IPS DF 19.7 (cell line): Measurements from ENCODE around the gene AIG1.
"Not testable (repeated sequence)": the region's sequence is repeated elsewhere in the genome, so short reads cannot be mapped to it uniquely, and the experiment has no call there.

Experiments used
- DNase-seq: peaks from one replicate; pipeline ENCODE4 v3.0.0-alpha.2; 2013; ENCODE audit warnings: low read depth, low spot score

Gene AIG1

GRCh38 chr6:143267760-143268159 lies 207.1 kb downstream of the AIG1 start:
- DNase-seq: no peak

- DNase-seq: no peak
Observed at GRCh38 chr6:143268439-143268838, 207.8 kb downstream of the AIG1 start.

DNA sequence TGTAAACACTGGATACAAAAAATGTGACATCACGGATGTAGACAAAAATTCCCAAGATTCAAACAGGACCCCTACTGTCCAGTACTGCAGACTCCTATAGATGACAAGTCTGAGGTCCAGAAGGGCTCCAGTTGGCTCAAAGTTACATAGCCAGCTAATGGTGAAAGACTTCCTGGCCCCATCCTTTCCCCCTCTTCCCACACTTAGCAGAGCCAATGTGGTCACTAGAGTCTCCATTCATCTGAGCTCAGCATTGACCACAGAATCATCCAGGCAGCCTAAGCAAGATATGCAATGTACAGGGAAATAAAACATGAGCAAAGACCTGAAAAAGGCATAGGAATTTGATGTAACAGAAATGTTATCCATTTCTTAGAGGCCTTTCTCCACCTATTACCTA lies 209.3 kb downstream of the AIG1 start:
- DNase-seq: no peak

- no peak for DNase-seq
Observed at GRCh38 chr6:143271024-143271423, 210.3 kb downstream of the AIG1 start.

GRCh38 chr6:143276436-143276835 lies 215.7 kb downstream of the AIG1 start:
- DNase-seq: no peak

GRCh38 chr6:143279385-143279784 lies 218.7 kb downstream of the AIG1 start:
- no peak for DNase-seq

DNA sequence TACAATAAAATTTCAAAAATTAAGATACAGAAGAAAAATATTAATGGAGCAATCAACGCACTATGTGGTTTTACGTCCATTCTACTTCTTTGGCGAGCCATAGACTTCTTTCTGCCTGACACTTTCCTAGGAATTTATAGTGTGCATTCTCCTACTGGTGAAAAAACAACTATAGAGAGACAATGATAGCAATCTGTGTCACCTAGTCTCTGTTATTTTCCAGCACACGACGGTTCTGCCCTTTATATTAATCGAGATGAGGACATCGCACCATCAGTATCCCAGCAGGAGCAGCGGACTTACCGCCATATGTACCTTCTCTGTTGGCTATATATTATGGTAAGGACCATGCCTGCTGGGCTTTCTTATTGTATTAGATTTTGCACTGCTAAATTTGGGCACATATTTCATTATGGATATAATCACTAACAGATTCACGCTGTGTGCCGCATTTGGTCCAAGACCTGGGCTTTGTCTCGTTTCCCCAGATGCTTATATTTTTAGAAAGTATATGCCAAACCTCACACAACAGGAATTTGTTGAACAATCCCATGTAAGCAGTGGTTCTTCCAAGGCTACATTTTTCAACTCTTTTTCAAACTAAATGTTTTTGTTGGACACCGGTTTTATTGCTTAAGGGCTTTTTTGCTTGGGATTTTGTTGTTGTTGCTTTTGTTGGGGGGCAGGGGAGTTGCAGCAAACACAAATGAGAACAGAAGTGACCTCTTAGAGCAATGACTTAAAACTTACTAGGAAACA lies 223.4 kb downstream of the AIG1 start:
- DNase-seq: no peak

GRCh38 chr6:143286251-143286795 lies 225.6 kb downstream of the AIG1 start:
- no peak for DNase-seq

GRCh38 chr6:143288923-143289322 lies 228.2 kb downstream of the AIG1 start:
- peak; percentile 82 for DNase-seq

- no peak for DNase-seq
Observed at GRCh38 chr6:143290206-143290605, 229.5 kb downstream of the AIG1 start.

- DNase-seq: no peak
Observed at GRCh38 chr6:143293523-143293922, 232.8 kb downstream of the AIG1 start.

GRCh38 chr6:143294265-143294860 lies 233.7 kb downstream of the AIG1 start:
- no peak for DNase-seq

DNA sequence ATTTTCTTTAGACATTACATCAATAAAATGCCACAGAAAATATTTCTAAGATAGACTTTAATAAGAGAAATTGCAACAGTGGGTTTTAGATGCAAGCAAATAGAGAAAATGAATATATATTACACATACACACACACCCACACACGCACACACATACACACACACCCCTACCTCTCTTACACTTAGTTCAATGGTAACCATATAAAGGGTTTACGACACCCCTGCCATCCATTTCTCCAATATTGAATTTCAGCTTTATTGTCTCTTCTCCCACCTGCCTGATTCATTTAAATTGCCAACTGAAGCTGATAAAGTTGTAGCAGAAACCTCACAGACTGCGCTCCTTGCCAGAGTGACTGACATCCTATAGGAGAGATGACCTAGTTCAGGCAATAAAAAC lies 235.2 kb downstream of the AIG1 start:
- DNase-seq: no peak

DNA sequence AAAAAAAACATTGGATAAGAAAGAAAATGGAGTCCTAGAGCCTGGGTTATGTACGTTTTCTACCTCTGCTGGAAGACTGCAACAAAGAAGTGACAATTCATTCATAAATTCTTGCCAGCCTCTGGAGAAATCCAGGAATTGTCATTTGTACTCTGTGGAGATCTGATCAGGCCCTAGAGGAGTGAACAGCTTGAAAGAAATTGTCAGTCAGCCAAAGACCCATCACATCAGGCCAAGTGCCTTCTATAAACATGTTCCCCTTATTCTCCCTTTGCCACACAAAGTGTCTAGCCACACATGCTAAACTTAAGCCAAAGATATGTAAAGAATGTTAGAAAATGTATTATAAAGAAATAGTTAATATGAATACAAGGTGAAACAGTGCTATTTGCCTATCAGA lies 237.4 kb downstream of the AIG1 start:
- no peak for DNase-seq

GRCh38 chr6:143299253-143300166 lies 238.8 kb downstream of the AIG1 start:
- DNase-seq: no peak

DNA sequence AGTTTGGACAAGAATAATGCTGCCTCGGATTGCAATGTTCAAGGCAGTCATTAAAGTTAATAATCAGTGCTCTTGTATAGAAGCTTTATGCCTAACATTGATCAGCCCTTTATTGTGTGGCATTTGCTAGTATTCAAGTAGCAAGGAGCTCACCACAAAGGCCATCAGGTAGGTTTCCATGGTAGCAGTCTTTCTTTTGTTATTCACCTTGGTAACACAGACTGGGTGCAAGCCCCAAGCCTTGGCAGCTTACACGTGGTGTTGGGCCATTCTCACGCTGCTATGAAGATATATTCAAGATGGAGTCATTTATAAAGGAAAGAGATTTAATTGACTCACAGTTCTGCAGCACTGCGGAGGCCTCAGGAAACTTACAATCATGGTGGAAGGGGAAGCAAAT lies 240.5 kb downstream of the AIG1 start:
- DNase-seq: peak; percentile 35

GRCh38 chr6:143307760-143308159 lies 247.1 kb downstream of the AIG1 start:
- DNase-seq: not testable (repeated sequence)

DNA sequence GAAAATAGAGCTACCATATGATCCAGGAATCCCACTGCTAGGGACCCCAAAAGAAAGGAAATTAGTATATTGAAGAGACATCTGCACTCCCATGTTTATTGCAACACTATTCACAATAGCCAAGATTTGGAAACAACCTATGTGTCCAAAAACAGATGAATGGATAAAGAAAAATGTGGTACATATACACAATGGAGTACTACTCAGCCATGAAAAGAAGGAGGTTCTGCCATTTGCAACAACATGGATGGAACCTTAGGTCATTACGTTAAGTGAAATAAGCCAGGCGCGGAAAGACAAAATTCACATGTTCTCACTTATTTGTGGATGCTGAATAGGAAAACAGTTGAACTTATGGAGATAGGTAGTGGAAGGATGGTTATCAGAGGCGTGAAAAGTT lies 252.5 kb downstream of the AIG1 start:
- DNase-seq: no peak

DNA sequence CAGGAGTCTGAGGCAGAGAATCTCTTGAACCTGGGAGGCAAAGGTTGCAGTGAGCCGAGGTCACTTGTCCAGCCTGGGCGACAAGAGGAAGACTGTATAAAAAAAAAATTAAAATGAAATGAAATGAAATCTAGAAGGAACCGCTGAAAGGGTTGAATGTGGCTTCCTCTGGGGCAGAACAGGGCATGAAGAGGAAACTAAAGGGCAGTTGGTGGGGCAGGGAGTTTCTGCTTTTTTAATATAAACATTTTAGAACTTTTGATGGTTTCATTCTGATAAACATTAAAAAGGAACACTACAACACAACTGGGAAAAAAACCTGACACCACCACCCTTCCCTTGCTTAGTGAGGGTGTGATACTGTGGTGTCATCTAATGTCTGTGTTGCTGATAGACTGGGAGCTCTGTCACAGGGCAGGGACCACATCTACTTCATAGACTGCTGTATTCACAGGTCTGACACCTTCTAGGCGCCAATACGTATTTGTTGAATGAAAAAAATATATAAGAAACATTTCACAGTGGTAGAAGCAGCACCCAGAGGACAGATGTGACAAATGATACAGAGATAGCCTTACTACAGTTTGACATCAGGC lies 260.9 kb downstream of the AIG1 start:
- DNase-seq: no peak

DNA sequence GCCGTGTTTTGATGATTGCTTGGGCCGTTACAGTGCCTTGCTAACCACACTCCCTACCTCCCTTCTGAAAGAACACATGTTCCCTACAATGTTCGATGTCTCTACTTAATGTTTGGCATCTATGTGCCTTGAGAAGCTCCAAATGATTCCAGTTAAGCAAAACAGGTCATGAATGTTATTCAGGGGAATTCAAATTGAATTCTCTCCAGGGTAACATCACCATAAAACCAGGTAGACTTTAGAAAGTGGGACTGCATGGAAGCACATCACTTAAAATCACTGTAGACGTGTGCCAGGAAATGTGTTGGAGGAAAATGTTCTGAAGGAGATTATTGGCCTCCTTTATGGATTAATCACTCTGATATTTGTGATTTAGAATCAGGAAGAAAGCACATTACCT lies 261.7 kb downstream of the AIG1 start:
- no peak for DNase-seq

DNA sequence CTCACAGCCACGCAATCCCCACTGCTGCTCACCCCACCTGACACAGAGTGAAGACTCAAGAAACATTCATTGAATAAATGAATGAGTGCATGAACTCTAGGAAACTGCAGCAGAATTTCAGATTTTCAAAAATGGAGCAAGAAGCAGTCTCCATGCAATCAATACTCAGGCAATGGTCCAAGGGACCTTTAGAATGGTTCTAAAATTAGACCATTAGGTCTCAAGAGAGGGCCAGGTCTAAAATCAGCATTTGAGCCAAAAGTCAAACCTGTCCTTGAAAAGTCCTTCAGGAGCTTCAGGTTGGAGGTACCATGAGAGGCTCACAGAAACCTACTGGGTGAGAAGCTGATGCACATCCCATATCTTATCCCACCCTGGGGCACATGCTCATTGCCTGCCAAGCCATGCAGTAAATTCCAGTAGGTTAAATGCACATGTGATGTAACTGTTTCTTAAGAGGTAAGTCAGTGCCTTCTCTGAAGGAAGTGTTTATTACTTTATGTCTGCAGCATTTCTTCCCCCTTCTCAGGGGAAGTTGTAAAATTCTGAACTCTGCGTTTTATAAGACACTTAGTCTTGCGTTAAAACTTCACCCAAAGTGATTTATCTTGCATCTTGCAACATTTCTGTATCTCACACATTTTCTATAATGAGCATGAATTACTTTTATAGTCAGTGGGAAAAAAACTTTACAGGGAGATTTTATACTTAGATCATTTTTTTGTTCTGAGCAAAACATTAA lies 263.2 kb downstream of the AIG1 start:
- no peak for DNase-seq
